BE2C (cell line): ENCODE data around the gene FSTL4.
"Not testable (repeated sequence)": the region's sequence is repeated elsewhere in the genome, so short reads cannot be mapped to it uniquely, and the experiment has no call there.

Experiments
- DNase-seq: peaks from one replicate; pipeline ENCODE4 v3.0.0-alpha.2; 2020
- H3K27me3 ChIP-seq: fragments of 250-450 bp; sonication (Bioruptor Pico); 2 replicates; pipeline ENCODE4 v1.5.1; 2020; ENCODE audit warnings: mild to moderate bottlenecking
- H3K36me3 ChIP-seq: fragments of 250-450 bp; sonication (Bioruptor Pico); 2 replicates; pipeline ENCODE4 v1.5.1; 2020; ENCODE audit warnings: mild to moderate bottlenecking
- H3K4me1 ChIP-seq: fragments of 250-450 bp; sonication (Bioruptor Pico); 2 replicates; pipeline ENCODE4 v1.5.1; 2020
- H3K4me3 ChIP-seq: 2 replicates; pipeline ENCODE4 v1.5.1; 2011; ENCODE audit warnings: low read depth, low read length
- H3K9me3 ChIP-seq: fragments of 250-450 bp; sonication (Bioruptor Pico); 2 replicates; pipeline ENCODE4 v1.5.1; 2020
- CTCF ChIP-seq: IDR thresholded peaks from 2 replicates; pipeline ENCODE4 v1.5.1; 2012; ENCODE audit warnings: mild to moderate bottlenecking, low read depth, low read length

FSTL4 gene

GRCh38 chr5:133544346-133544745 lies 68.0 kb downstream of the FSTL4 start:
- no peaks in the 10 kb centered on the region for H3K36me3 ChIP-seq
- DNase-seq: no peak
- no peak for TF ChIP-seq CTCF

DNA sequence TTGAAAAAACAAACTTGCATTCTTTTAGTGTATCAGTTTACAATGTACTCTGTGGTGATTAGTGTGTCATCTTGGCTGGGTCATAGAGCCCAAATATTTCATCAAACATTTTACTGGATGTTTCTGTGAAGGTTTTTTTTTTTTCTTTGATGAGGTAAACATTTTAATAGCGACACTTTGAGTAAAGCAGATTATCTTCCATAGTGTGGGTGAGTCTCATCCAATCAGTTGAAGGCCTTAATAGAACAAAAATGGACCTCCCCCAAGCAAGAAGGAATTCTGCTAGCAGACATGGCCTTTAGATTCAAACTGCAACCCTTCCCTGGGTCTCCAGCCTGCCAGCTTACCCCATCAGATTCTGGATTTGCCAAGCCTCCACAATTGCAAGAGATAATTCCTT lies 72.5 kb downstream of the FSTL4 start:
- Histone ChIP-seq H3K27me3 (no peaks in the 10 kb centered on the region), H3K4me3 (no peak overlapping the region), H3K9me3 (no peaks in the 10 kb centered on the region), H3K4me1 (no peaks in the 10 kb centered on the region), H3K36me3 (no peaks in the 10 kb centered on the region)
- no peak for DNase-seq
- no peak for TF ChIP-seq CTCF

More at GRCh38 chr5:133544346-133544745, 68.0 kb downstream of the FSTL4 start:
- no peaks in the 10 kb centered on the region for H3K27me3 ChIP-seq
- H3K4me1 ChIP-seq: no peaks in the 10 kb centered on the region
- H3K4me3 ChIP-seq: no peak overlapping the region
- H3K9me3 ChIP-seq: no peaks in the 10 kb centered on the region

GRCh38 chr5:133538718-133539117 lies 73.6 kb downstream of the FSTL4 start:
- DNase-seq: no peak
- H3K4me3 ChIP-seq: no peak overlapping the region
- no peak for TF ChIP-seq CTCF
- no peaks in the 10 kb centered on the region for H3K36me3 ChIP-seq
- no peaks in the 10 kb centered on the region for H3K27me3 ChIP-seq
- no peaks in the 10 kb centered on the region for H3K9me3 ChIP-seq
- H3K4me1 ChIP-seq: no peaks in the 10 kb centered on the region

DNA sequence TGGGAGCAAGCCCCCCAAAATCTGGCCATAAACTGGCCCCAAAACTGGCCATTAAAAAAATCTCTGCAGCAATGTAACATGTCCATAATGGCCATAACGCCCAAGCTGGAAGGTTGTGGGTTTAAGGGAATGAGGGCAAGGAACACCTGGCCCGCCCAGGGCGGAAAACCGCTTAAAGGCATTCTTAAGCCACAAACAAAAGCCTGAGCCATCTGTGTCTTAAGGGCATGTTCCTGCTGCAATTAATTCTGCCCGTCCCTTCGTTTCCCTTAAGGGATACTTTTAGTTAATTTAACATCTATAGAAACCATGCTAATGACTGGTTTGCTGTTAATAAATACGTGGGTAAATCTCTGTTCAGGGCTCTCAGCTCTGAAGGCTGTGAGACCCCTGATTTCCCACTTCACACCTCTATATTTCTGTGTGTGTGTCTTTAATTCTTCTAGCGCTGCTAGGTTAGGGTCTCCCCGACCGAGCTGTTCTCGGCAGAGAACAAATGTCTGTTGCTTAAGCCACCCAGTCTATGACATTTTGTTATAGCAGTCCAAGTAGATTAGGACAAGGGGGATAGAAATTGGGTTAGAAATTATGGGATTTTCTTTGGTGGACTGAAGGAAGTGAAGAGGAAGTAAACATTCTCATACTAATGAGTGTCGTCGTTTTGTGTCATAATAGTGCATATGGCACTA lies 77.0 kb downstream of the FSTL4 start:
- H3K27me3 ChIP-seq, H3K36me3 ChIP-seq, H3K4me3 ChIP-seq, H3K4me1 ChIP-seq, DNase-seq, H3K9me3 ChIP-seq: not testable (repeated sequence)

DNA sequence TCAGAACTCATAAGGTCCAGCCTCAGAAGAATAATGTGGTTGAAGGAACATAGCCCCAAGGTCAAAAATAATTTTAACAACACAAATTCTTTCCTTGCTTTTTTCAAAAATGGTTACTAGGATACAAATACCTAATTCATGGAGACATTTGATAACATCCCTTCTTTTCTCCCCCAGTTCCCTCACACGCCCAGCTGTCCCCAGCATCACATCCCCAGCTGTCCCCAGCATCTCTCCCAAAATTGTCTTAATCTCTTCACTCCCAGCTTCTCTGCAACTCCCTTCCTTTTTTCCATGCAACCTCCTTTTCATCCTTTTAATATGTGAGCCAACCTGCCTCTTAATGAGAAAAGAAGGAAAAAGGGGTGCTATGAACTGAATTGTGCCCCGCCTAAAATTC lies 77.8 kb downstream of the FSTL4 start:
- Histone ChIP-seq H3K36me3 (no peaks in the 10 kb centered on the region), H3K4me1 (no peaks in the 10 kb centered on the region), H3K9me3 (no peaks in the 10 kb centered on the region), H3K27me3 (no peaks in the 10 kb centered on the region), H3K4me3 (no peak overlapping the region)
- DNase-seq: no peak
- no peak for TF ChIP-seq CTCF

GRCh38 chr5:133533541-133533940 lies 78.8 kb downstream of the FSTL4 start:
- no peak for TF ChIP-seq CTCF
- Histone ChIP-seq H3K4me1 (no peaks in the 10 kb centered on the region), H3K4me3 (no peak overlapping the region), H3K27me3 (no peaks in the 10 kb centered on the region), H3K9me3 (no peaks in the 10 kb centered on the region), H3K36me3 (no peaks in the 10 kb centered on the region)
- DNase-seq: no peak

GRCh38 chr5:133531594-133531993 lies 80.7 kb downstream of the FSTL4 start:
- Histone ChIP-seq H3K9me3 (no peaks in the 10 kb centered on the region), H3K4me3 (no peak overlapping the region), H3K27me3 (no peaks in the 10 kb centered on the region), H3K36me3 (no peaks in the 10 kb centered on the region), H3K4me1 (no peaks in the 10 kb centered on the region)
- no peak for DNase-seq
- no peak for TF ChIP-seq CTCF
